IMR-90 (cell line): ENCODE measurements around the gene SMIM14.

ENCODE experiments used
- BHLHE40 ChIP-seq: fragments of 150-350 bp; IDR thresholded peaks from 2 replicates; pipeline ENCODE4 v1.6.1; 2016; ENCODE audit warnings: mild to moderate bottlenecking, low read depth, low read length
- CEBPB ChIP-seq: IDR thresholded peaks from 2 replicates; pipeline ENCODE4 v1.6.1; 2012; ENCODE audit warnings: low read depth, low read length, improper control_type of control experiment
- CHD1 ChIP-seq: IDR thresholded peaks from 2 replicates; pipeline ENCODE4 v1.6.1; 2012; ENCODE audit warnings: low read depth, low read length, improper control_type of control experiment
- CTCF ChIP-seq: conservative IDR thresholded peaks from 2 replicates; pipeline ENCODE4 v1.5.1; 2012; ENCODE audit warnings: mild to moderate bottlenecking, low read depth, low read length, improper control_type of control experiment
- FOS ChIP-seq: fragments of 150-350 bp; IDR thresholded peaks from 2 replicates; pipeline ENCODE4 v1.6.1; 2016; ENCODE audit warnings: low read depth, low read length
- MAFK ChIP-seq: IDR thresholded peaks from 2 replicates; pipeline ENCODE4 v1.6.1; 2012; ENCODE audit warnings: low read depth, low read length, improper control_type of control experiment
- MXI1 ChIP-seq: IDR thresholded peaks from 2 replicates; pipeline ENCODE4 v1.6.1; 2012; ENCODE audit warnings: low read depth, mild to moderate bottlenecking, low read length, moderate library complexity, borderline replicate concordance
- NFE2L2 ChIP-seq: fragments of 150-350 bp; IDR thresholded peaks from 2 replicates; pipeline ENCODE4 v1.6.1; 2016; ENCODE audit warnings: low read depth, mild to moderate bottlenecking, low read length
- POLR2A ChIP-seq: IDR thresholded peaks from 2 replicates; pipeline ENCODE4 v1.6.1; 2012; ENCODE audit warnings: mild to moderate bottlenecking, low read depth, low read length
- RCOR1 ChIP-seq: IDR thresholded peaks from 2 replicates; pipeline ENCODE4 v1.6.1; 2012; ENCODE audit warnings: mild to moderate bottlenecking, low read length, improper control_type of control experiment; ENCODE audit not compliant: insufficient replicate concordance
- RFX5 ChIP-seq: IDR thresholded peaks from 2 replicates; pipeline ENCODE4 v1.8.0; 2012; ENCODE audit warnings: low read depth, mild to moderate bottlenecking, low read length, moderate library complexity
- SMC3 ChIP-seq: fragments of 150-350 bp; IDR thresholded peaks from 2 replicates; pipeline ENCODE4 v1.6.1; 2016; ENCODE audit warnings: low read depth, mild to moderate bottlenecking, antibody characterized with exemption, low read length, moderate library complexity
- TF ChIP-seq, protein P1 (sequence below): fragments of 150-350 bp; IDR thresholded peaks from 2 replicates; pipeline ENCODE4 v1.6.1; 2017; ENCODE audit warnings: mild to moderate bottlenecking, antibody characterized with exemption, low read length, low read depth
- TF ChIP-seq, protein P2 (sequence below): fragments of 150-350 bp; IDR thresholded peaks from 2 replicates; pipeline ENCODE4 v1.6.1; 2016; ENCODE audit warnings: low read depth, mild to moderate bottlenecking, low read length, moderate library complexity, borderline replicate concordance

DNA sequence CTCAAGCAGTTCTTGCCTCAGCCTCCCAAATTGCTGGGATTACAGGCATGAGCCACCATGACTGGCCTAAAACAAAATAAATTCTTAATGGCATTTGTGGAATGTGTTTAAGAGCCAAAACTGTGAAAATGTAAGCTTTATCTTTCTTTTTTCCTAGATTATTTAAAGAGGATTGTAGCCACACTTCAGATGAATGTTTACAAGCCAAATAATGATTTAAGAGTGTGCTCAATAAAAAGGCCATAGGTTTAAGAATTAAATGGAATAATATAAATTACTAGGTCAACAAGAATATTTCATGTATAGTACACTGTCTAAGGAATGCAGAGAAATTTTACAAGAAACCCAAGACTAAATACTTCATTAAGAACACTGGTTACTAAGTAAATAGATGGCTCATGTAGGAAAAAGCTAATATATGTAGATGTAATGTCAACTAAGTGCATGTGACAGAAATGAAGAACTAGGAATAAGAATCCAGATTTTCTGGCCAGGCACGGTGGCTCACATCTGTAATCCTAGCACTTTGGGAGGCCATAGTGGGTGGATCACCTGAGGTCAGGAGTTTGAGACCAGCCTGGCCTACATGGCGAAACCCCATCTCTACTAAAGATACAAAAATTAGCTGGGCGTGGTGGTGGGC is 90.1 kb downstream of the SMIM14 start:
- TF ChIP-seq POLR2A (no peak), CTCF (no peak), MAFK (no peak), SMC3 (no peak), RFX5 (no peak), CHD1 (no peak), MXI1 (no peak), BHLHE40 (no peak), CEBPB (no peak), FOS (no peak), NFE2L2 (no peak; the same call in 1 of the 2 replicates), RCOR1 (no peak)
- TF ChIP-seq, protein P1, sequence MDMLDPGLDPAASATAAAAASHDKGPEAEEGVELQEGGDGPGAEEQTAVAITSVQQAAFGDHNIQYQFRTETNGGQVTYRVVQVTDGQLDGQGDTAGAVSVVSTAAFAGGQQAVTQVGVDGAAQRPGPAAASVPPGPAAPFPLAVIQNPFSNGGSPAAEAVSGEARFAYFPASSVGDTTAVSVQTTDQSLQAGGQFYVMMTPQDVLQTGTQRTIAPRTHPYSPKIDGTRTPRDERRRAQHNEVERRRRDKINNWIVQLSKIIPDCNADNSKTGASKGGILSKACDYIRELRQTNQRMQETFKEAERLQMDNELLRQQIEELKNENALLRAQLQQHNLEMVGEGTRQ: no peak
- TF ChIP-seq, protein P2, sequence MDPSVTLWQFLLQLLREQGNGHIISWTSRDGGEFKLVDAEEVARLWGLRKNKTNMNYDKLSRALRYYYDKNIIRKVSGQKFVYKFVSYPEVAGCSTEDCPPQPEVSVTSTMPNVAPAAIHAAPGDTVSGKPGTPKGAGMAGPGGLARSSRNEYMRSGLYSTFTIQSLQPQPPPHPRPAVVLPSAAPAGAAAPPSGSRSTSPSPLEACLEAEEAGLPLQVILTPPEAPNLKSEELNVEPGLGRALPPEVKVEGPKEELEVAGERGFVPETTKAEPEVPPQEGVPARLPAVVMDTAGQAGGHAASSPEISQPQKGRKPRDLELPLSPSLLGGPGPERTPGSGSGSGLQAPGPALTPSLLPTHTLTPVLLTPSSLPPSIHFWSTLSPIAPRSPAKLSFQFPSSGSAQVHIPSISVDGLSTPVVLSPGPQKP: no peak
